GM21423 (cell line): ENCODE results near the gene AKR1B1.

Source experiments
- ATAC-seq: cut with Tn5 transposase; IDR thresholded peaks from one replicate; pipeline ENCODE4 v1.9.1; 2021; ENCODE audit warnings: mild to moderate bottlenecking, moderate library complexity; ENCODE audit not compliant: unreplicated experiment

The AKR1B1 gene

GRCh38 chr7:134446923-134447322 is 12.0 kb downstream of the AKR1B1 start:
- ATAC-seq: no peak

- ATAC-seq: no peak
These were observed 12.5 kb downstream of the AKR1B1 start for GRCh38 chr7:134446446-134446845.

GRCh38 chr7:134444961-134445315 is 14.0 kb downstream of the AKR1B1 start:
- ATAC-seq: no peak

GRCh38 chr7:134444198-134444960 is 14.5 kb downstream of the AKR1B1 start:
- ATAC-seq: no peak

- no peak for ATAC-seq
These were observed 15.4 kb downstream of the AKR1B1 start for GRCh38 chr7:134443396-134444070.

GRCh38 chr7:134442441-134443220 is 16.3 kb downstream of the AKR1B1 start:
- ATAC-seq: no peak

- ATAC-seq: no peak
These were observed 17.6 kb downstream of the AKR1B1 start for GRCh38 chr7:134441264-134441663.

- ATAC-seq: no peak
These were observed 18.4 kb downstream of the AKR1B1 start for GRCh38 chr7:134440476-134440875.

- no peak for ATAC-seq
These were observed 18.8 kb downstream of the AKR1B1 start for GRCh38 chr7:134440067-134440466.

GRCh38 chr7:134438946-134439345 is 20.0 kb downstream of the AKR1B1 start:
- ATAC-seq: no peak

GRCh38 chr7:134435161-134435920 is 23.6 kb downstream of the AKR1B1 start:
- no peak for ATAC-seq

- ATAC-seq: no peak
These were observed 24.2 kb downstream of the AKR1B1 start for GRCh38 chr7:134434701-134435100.

- ATAC-seq: no peak
These were observed 25.5 kb downstream of the AKR1B1 start for GRCh38 chr7:134433430-134433829.

- peak; percentile 95 for ATAC-seq
These were observed 26.4 kb downstream of the AKR1B1 start for GRCh38 chr7:134432296-134433152.

GRCh38 chr7:134431815-134432214 is 27.1 kb downstream of the AKR1B1 start:
- no peak for ATAC-seq

GRCh38 chr7:134429481-134429880 is 29.4 kb downstream of the AKR1B1 start:
- no peak for ATAC-seq

GRCh38 chr7:134428942-134429341 is 30.0 kb downstream of the AKR1B1 start:
- no peak for ATAC-seq

- ATAC-seq: no peak
These were observed 31.0 kb downstream of the AKR1B1 start for GRCh38 chr7:134427896-134428295.

- ATAC-seq: no peak
These were observed 33.1 kb downstream of the AKR1B1 start for GRCh38 chr7:134425777-134426176.

- no peak for ATAC-seq
These were observed 36.3 kb downstream of the AKR1B1 start for GRCh38 chr7:134422638-134423037.
